HG02759 (cell line): Measurements from ENCODE around the gene FAM111A.

Experiments used
- ATAC-seq: cut with Tn5 transposase; IDR thresholded peaks from one replicate; pipeline ENCODE4 v1.9.1; 2021; ENCODE audit warnings: mild to moderate bottlenecking, moderate library complexity; ENCODE audit not compliant: unreplicated experiment

Gene FAM111A

DNA sequence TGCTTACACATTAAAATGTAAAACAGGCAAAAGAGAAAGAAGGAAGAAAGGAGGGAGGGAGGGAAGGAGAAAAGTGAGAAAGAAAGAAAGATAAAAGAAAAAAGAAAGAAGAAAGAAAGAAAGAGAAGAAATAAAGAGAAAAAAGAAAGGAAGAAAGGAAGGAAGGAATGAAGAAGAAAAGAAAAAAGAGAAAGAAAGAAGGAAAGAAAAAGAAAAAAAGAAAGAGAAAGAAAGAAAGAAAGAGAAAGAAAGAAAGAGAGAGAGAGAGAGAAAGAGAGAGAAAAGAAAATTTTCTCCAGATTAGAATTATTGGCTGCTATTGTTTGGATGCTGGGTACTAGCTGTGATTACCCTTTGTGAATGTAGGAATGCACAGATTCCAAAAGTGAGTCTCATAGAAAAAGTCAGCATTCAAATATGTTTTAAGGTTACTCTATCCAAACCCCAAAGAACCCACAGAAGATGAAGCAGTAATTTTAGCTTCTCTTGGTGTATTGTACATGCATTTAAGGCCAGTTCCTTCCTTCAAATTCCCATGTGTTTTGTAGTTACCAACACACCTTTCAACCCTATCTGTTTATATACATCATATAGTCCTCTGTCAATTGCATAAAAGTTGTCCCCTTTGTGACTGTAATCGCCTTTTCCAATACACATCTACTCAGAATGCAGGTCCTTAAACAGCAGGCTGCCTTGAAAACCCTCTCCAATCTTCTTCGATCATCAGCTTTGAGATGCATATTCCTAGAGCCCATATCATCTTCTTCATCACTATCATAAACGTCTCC is 789 bp upstream of the FAM111A start:
- ATAC-seq = no peak

DNA sequence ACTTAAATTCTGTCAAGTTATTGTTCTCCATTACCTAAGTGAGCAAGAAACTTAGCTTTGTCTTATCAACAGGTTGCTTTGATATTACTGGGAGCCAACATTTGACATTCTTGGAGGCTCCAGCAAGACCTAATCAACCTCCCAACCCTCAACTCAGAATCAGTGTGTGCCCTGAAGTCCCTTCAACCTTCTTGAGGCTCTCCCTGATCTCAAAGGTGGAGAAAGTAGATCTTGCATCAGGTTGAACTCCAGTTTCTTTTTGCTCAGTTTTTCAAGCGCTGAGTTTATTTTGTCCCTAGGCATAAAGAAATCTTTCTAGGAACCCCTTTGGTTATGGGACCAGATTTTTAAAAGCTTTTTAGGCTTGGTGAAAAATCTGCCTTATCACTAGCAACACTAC is 1.4 kb downstream of the FAM111A start:
- no peak for ATAC-seq

DNA sequence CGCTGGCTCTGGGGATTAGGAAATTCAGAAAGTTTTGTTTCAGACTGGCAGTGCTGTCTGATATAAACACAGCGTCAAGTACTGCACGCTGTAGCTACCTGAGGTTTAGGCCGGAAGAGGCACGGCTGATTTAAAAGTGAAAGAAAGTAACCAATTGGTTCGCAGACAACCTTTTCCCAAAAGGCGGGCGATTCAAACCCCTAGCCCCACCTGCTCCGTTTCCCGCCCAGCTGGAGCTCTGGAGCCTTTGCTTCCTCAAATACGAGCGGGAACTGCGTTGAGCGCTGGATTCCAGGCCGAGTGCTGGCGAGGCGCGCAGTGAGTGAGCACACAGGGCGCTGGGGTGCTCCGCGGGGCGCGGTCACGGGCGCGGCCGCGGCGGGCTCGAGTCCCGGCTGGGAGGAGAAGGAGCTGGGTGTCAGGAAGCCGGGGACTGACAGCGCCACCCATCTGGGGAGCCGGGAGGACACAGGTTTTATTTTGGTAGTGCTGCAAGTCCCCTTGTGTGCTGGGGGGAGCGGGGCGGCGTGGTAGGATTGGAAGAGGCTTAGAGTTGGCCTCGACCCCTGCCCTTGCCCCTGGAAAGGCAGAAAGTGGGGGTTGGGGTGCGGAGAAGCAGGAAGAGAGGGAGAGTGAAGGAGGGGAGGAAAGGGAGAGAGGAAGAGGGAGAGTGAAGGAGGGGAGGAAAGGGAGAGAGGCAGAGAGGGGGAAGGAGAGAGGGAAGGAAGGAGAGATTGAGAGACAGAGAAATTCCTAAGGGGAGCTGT is 2.1 kb downstream of the FAM111A start:
- ATAC-seq = peak; percentile 59

DNA sequence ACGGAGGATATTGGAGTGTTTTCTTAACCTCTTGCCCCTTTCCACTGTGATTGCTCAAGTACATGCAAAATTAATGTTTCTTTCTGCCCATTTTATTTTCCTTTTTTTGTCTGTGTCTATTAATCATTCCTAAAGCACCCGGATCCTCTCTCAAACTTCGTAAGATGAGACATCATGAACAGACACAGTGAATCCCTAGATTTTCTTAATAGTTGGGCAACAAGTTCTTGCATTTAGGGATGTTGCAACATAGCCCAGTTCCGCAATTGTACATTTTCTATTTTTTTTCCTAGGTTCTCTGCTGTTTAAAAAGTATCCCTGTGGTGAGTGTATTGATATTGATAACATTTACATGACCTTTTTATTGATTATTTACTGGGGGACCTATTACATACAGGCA is 2.9 kb downstream of the FAM111A start:
- no peak for ATAC-seq

DNA sequence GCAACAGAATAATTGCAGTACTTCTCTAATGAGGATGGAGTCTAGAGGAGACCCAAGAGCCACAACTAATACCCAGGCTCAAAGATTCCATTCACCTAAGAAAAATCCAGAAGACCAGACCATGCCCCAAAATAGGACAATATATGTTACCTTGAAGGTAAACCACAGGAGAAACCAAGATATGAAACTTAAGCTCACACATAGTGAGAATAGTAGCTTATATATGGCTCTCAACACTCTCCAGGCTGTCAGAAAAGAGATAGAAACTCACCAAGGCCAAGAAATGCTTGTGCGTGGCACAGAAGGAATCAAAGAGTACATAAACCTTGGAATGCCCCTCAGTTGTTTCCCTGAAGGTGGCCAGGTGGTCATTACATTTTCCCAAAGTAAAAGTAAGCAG is 9.1 kb downstream of the FAM111A start:
- peak; percentile 47 for ATAC-seq

DNA sequence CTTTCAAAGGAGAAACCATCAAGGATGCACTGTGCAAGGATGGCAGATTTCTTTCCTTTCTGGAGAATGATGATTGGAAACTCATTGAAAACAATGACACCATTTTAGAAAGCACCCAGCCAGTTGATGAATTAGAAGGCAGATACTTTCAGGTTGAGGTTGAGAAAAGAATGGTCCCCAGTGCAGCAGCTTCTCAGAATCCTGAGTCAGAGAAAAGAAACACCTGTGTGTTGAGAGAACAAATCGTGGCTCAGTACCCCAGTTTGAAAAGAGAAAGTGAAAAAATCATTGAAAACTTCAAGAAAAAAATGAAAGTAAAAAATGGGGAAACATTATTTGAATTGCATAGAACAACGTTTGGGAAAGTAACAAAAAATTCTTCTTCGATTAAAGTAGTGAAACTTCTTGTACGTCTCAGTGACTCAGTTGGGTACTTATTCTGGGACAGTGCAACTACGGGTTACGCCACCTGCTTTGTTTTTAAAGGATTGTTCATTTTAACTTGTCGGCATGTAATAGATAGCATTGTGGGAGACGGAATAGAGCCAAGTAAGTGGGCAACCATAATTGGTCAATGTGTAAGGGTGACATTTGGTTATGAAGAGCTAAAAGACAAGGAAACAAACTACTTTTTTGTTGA is 9.8 kb downstream of the FAM111A start:
- ATAC-seq = peak; percentile 89

DNA sequence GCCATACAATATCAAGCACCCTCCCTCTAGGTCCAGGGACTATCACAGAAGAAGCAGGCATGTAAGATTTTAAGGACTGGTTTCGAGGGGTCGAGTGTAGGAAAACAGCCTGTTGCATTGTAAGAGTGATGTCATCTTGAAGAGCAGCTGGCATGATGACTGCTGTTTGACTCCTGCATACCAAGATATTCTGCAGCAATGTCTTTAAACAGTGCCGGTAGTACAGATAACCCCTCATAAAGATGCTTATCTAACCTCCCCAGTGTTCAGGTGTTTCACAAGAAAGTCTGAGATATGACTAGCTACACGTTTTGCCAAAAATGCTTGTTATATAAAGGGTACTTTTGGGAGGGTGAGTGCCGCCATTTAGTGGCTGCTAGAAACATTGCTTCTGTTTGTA is 12.0 kb downstream of the FAM111A start:
- no peak for ATAC-seq

DNA sequence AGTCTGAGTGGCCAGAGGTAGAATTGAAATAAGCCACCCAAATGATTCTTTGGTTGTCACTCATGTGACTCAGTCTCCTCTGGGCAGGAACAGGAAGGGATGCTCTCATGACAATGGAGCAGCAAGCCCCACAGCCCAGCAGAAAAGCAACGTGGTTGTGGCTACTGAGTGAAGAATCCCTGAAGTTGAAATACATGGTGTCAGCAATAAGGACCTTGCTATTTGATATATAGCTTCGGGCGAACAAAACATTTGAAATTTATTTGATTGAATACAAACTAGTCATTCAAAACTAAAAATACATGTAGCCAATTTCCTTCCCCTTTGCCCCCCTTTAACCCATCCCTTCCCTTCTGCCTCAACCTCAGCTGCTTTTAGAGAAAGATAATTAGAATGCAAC is 14.8 kb downstream of the FAM111A start:
- no peak for ATAC-seq

DNA sequence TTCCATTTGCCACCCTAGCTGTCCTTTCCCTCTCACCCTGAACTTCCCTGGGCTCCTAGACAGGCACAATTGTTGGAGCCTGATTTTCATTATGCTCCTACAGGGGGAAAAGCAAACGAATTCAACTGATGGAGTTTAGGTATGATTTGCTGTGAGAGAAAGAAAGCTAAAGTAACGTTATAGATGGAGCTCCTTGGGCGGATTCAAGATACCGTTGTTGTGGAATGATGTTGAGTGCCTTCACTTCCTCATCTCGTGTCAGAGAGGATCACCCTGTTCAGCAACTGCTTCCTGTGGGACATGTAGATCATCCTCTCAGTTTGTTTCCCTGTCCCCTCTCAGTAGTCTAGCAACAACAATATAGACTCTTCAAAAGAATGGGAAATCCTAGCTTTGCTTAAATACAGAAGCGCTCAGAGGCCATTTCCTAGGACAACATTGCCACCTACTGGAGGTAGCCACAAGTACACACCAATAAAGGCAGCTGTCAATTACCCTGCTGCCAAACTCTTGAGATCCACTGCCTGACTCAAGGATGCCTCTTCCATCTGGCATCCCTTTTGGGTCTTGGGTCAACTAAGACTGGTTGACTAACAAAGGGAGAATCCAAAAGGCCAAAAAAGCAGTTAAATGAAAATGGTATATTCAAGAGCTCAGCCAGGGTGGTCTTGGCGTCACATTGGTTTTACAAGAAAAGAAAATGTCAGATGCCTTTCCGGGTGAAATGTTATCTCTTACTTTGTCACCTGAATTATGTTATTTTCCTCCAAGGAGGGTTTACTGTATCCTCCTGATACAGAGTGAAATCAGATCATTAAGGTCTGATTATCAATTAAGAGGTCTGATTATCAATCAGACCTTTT is 15.8 kb downstream of the FAM111A start:
- peak; percentile 97 for ATAC-seq

DNA sequence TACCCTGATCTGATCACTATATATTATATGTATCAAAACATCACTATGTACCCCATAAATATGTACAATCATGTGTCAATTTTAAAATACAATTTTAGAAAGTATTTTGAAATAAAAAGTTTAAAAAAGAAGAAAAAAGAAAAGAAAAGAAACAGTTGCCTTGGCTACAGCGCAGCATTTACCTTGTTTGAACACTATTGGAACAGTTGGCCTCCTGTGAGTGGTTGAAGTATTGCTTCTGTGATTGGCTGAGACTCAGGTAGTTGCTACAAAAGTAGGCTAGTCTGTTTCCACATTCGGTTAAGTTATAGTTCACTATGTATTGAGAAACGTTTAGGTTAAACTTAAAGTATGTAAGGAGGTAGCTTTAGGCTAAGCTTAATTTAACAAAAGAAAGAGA is 21.4 kb downstream of the FAM111A start:
- ATAC-seq = no peak

DNA sequence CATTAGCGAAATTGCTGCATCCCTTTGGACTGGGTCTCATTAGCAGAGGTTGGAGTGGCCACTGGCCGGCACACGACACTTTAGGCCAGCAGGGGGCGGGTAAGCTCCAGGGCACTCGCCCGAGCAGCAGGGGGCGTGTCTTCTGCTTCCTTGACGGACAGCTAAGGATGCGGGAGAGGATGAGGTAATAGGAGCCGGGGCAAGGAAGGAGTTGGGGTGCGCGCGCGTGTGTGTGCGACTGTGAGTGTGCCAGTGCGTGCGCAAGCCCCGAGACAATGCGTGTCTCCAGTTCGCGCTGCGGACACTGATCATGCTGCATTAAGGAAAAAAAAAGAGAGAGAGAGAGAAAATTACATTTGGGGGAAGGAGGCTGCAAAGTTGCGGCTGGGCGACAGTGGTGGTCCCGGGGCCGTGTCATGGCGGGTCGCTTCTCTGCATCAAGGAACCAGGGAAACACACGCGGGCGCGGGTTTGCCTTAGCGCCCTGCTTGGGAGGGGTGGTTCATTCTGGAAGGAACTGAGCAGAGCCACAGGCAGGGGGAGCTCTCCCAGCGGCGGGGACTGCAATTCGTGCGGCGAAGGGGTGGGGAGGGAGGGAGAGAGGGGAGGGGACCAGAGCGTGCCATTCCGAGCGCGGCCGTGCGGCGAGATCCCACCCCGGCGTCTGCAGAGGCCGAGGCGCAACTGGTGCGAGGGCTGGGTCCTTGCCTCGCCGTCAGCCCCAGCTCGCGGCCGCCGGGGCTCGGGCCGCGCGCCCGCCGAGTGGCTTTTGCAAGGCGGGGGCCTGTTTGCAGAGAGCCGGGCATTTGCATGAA is 29.1 kb downstream of the FAM111A start, which contains the start of gene DTX4:
Gene DTX4, plus strand, starts transcription at position 625 of the 815 bp plus-strand sequence. CDS start 464 bp downstream, outside the sequence.
- peak; percentile 76 for ATAC-seq

DNA sequence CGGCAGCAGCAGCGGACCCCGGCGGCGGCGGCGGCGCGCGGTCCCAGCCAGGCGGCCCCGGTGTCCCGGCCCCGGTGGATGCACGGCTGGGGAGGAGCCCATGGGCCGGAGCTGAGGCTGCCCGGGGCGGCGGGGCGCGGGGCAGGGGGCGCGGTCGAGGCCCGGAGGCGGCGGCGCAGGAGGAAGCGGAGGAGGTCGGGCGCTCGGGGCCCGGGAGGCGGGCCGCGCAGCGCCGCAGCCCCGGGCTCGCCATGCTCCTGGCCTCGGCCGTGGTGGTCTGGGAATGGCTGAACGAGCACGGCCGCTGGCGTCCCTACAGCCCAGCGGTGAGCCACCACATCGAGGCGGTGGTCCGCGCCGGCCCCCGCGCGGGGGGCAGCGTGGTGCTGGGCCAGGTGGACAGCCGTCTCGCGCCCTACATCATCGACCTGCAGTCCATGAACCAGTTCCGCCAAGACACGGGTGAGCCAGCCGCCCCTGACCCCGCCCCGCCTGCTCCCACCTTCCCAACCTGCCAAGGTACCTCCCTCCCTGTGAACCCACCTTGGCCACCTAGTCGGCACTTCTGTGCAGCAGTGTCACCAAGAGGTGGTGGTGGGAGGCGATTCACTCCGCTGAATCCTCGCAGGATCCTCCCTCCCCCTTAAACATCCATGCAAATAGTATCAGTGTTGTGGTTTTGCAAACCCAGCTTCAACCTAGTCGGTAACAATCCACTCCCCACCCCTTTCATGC is 29.9 kb downstream of the FAM111A start:
- peak; percentile 33 for ATAC-seq

DNA sequence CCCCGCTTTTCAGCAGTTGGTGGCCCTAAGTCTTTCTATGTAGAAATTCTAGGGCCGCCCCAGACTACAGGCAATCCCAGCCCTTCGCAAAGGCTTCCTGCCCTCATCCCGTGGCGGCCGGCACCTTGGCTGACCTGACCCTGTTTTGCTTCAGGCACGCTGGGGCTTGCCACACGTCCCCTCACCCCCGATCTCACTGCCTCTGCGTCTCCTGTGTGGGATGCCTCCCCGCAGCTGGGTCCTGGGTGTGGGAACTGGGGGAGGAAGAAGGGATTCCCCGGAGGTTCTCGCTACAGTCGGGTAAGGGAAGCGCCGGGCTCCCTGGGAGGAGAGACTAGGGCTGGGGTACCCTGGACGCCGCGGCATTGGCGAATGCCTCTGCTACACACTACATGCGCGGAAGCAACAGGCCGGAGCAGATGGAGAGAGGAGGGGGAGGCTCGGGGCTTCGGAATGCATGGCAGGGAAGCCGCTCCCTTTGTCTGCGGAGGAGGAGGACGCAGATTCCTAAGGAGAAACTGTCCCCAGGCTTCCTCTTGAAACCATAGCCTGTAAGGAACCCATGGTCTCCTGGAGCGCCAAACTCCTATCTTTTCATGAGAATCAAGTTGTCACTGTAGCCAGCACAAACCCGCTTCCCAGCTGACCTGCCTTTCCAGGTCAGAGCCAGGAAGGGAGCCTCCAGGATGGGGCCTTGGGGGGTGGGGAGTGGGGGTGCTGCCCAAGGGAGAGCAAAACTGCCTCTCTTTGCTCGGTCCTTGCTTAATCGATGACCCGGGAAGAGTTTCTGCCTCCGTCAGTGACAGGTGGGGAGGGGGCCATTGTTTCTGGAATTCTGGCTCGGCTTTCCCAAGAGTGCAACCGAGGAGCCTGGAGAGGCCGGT is 30.7 kb downstream of the FAM111A start:
- ATAC-seq = peak; percentile 1

DNA sequence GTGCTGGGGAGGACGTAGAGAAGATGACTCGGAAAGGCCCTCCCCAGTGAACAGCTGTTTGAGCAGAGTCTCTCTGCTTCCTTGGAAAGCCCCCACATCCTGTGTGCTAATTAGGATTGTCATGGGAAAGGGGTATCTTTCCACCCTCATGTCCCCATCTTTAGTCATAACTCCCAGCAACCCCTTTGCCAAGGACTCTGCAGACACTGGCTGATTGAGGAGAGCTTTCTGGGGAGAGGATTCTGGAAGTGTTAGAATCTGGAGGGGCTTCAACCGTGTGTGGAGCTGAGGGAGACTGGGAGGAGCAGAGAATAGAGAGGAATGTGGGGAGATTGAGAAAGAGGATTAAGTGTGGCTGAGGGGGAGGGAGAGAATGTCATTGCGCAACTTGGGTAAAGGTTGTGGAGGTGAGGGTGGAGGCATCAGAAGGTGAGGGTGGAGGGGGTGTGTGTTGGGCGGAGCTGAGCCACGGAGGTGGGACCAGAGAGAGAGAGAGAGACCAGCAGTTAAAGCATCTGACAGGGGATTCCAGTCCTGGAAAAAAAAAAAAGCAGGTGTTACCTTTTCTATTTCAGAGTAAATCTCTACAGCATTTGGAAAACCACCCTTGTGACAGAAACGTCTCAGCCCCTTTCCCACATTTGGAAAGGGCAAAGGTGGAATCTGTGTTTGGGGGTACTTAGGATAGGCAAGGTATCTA is 31.5 kb downstream of the FAM111A start:
- no peak for ATAC-seq

DNA sequence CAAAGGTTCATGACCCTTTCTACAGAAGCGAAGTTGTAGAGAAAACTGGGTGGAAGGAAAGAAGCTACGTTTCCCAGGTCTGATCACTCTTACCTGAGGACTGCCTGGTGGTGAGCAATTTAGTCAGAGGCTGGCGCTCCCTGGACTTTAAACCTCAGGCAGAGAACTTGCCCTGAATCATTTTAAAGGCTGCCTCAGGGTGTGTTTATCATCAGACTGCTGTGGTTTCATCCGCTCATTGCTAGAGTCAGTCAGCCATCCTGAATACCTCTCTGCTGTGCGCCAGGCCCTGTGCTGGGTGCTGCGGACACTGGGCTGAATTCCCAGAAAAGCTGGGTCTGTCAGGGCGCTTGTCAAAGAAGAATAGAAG is 32.0 kb downstream of the FAM111A start:
- ATAC-seq = no peak

DNA sequence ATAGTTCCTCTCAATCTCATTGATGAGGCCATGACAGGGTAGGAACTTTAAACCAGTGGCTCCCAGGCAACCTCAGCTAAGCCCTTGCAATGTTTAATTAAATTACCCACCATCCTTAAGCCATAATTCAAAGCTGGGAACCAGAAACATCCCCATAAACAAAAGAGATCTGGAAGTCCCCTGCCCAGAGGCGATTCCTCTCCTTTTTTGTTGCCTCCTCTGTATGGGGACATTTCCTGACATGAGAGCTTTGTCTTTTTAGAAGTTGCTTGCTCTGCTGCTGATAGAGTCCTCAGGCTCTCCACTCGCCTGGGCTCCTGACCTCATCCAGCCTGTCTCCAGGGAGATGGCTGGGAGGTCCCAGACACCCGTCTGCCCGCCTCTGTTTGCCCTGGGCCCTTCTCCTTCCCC is 32.4 kb downstream of the FAM111A start:
- ATAC-seq = no peak

DNA sequence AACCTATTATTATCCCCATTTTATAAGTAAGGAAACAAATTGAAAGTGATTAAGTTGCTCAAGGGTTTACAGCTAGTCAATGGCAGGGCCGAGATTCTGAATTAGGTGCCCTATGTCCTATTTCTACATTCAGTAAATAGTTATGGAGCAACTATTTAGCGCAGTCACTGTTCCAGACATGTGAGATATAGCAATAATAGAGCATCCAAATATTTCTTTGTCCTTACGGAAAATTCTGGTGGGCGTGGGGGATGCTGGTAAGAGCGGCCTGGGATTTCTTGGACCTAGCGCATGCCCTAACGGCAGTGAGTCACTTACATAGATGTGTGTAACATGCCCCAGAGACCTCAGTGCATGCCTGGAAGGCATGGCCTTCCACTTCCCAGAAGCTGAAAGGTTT is 33.7 kb downstream of the FAM111A start:
- ATAC-seq = no peak

DNA sequence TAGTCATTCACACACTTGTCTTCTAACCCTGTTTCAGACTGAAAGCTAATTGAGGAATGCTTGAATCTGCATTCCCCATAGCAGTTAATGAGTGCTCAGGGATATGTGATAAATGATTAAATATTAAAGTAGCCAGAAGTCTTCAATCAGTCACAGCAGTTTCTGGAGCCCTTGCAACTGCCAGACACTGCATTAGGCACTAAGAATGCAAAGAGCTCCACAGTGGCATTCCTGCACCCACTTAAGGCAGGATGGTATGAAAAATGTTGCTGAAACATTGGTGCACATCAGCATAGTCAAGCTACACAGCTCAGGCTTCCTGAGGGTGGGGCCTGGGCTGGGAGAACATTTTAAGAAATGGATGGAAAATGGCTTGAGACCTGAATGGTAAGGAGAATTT is 35.7 kb downstream of the FAM111A start:
- no peak for ATAC-seq
